H1 (cell line): ENCODE results near the gene SMIM38. TPM values are rescaled to one million over a fixed set of nuclear protein-coding genes. Genes with fewer than 3 reads are reported as not detected.

Source experiments
- EP300 ChIP-seq, 2 experiments: IDR thresholded peaks; 1 replicate in 1 of 2; 2 replicates in 1 of 2; pipeline ENCODE4 v1.6.1; 2011 to 2012; ENCODE audit warnings: low read depth in 2 of 2, low read length in 2 of 2, mild to moderate bottlenecking in 2 of 2, borderline replicate concordance in 1 of 2, inconsistent platforms in 1 of 2, moderate library complexity in 1 of 2
- polyA plus RNA-seq, 7 experiments: library from polyadenylated mRNA; depleted of rRNA in 3 of 7; stranded (reverse) in 5 of 7; unstranded in 2 of 7; fragments of >200 nt in 5 of 7; fragments of 200-250 nt in 2 of 7; gene quantifications; 1 replicate in 5 of 7; 2 replicates in 1 of 7; 4 replicates in 1 of 7; pipeline versions ENCODE4 v1.2.1 to v1.2.3, GENCODE V29; 2011 to 2013; ENCODE audit warnings: missing spikeins in 2 of 7, mixed read lengths in 2 of 7
- total RNA-seq: library from RNA; stranded (reverse); fragmentation: NEBNext Ultra II Directional; extraction: Animal tissue kit (Norgen Biotek cat#: 25700); gene quantifications from 2 replicates; pipeline ENCODE4 v1.2.1, GENCODE V29; 2021
- TF ChIP-seq, protein P1 (sequence below): IDR thresholded peaks from 2 replicates; pipeline ENCODE4 v1.6.1; 2011; ENCODE audit warnings: low read length, improper control_type of control experiment
- TF ChIP-seq, protein P2 (sequence below): IDR thresholded peaks from 2 replicates; pipeline ENCODE4 v1.6.1; 2012; ENCODE audit warnings: low read length, inconsistent platforms

Gene SMIM38
- total and polyA plus RNA-seq, 2 of the 8 experiments (the other 6 are each of a cell fraction or from before 2014, with no cell fraction given), result 0.17 to 0.20 TPM

DNA sequence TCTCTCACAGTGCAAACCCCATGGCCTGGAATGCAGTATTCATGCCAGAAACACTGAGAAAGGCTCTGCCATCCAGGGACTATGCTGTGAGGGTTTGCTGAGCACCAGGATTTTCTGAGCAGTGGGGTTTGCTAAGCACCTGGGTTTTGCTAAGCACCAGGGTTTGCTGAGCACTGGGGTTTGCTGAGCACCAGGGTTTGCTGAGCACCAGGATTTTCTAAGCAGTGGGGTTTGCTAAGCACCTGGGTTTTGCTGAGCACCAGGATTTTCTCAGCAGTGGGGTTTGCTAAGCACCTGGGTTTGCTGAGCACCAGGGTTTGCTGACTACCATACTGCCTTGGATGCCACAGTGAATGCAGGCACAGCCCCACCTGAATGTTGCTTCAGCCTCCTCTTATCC, 48.3 kb upstream of the SMIM38 start (continued):
- no peak for TF ChIP-seq EP300 (IDR thresholded peaks at IDR 0.05; ENCODE audit: borderline replicate concordance in 1 of 2, low read depth in 2 of 2, low read length in 2 of 2)
- TF ChIP-seq, protein P1, sequence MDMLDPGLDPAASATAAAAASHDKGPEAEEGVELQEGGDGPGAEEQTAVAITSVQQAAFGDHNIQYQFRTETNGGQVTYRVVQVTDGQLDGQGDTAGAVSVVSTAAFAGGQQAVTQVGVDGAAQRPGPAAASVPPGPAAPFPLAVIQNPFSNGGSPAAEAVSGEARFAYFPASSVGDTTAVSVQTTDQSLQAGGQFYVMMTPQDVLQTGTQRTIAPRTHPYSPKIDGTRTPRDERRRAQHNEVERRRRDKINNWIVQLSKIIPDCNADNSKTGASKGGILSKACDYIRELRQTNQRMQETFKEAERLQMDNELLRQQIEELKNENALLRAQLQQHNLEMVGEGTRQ, result no peak
- TF ChIP-seq, protein P2, sequence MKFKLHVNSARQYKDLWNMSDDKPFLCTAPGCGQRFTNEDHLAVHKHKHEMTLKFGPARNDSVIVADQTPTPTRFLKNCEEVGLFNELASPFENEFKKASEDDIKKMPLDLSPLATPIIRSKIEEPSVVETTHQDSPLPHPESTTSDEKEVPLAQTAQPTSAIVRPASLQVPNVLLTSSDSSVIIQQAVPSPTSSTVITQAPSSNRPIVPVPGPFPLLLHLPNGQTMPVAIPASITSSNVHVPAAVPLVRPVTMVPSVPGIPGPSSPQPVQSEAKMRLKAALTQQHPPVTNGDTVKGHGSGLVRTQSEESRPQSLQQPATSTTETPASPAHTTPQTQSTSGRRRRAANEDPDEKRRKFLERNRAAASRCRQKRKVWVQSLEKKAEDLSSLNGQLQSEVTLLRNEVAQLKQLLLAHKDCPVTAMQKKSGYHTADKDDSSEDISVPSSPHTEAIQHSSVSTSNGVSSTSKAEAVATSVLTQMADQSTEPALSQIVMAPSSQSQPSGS, result no peak
